ENCODE results near the gene FBXW4.

DNA sequence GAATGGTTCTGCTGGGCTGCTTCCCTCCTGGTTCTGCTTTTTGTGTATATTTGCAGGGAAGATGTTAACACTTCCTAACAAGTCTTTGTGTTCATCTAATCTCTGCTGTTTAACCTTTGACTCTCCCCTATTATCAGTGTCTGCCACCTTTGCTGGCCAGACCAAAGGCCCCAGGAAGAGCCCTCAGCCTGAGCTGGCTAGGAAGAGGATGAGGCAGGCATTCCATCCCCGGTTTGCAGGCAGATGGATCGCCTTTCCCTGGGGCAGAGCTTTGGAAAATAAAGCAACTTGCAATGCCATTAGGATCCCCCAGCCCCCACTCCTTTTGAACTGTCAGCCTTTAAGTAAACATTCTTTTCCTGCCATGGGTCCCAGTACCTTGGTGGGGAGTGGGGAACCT, 87.8 kb downstream of the FBXW4 start:
- TF ChIP-seq SP1 (IDR thresholded peaks at IDR 0.05) (no peak), ELF4 (IDR thresholded peaks at IDR 0.05) (no peak), SUZ12 (IDR thresholded peaks at IDR 0.05) (no peak), HDGF (IDR thresholded peaks at IDR 0.05; ENCODE audit: borderline replicate concordance) (no peak), LEF1 (IDR thresholded peaks at IDR 0.05; ENCODE audit: borderline replicate concordance) (no peak)
- TF ChIP-seq, protein P1, sequence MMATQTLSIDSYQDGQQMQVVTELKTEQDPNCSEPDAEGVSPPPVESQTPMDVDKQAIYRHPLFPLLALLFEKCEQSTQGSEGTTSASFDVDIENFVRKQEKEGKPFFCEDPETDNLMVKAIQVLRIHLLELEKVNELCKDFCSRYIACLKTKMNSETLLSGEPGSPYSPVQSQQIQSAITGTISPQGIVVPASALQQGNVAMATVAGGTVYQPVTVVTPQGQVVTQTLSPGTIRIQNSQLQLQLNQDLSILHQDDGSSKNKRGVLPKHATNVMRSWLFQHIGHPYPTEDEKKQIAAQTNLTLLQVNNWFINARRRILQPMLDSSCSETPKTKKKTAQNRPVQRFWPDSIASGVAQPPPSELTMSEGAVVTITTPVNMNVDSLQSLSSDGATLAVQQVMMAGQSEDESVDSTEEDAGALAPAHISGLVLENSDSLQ (IDR thresholded peaks at IDR 0.05): no peak

Data from HEK293T (cell line).